Measurements from ENCODE around the gene SPIB. TPM values are rescaled to one million over a fixed set of nuclear protein-coding genes. Genes with fewer than 3 reads are reported as not detected.

The SPIB gene
- polyA plus RNA-seq, 1 donor (not counting 4 experiments of a cell fraction or from before 2014, with no cell fraction given): not detected

GRCh38 chr19:50392759-50393158 is 26.0 kb upstream of the SPIB start:
- Histone ChIP-seq H3K79me2 (ENCODE audit: control insufficient read depth, insufficient read depth, low read length) (peaks cover 32% of the 10 kb centered on the region), H3K36me3 (ENCODE audit: control insufficient read depth in 2 of 2, extremely low read depth in 1 of 2, insufficient read depth in 2 of 2, low read length in 2 of 2) (peaks cover 0 to 9% of the 10 kb centered on the region in 2 experiments), H3K9me1 (ENCODE audit: control insufficient read depth, extremely low read depth, insufficient read depth, low read length) (no peaks in the 10 kb centered on the region), H3K4me1 (ENCODE audit: control insufficient read depth, extremely low read depth, insufficient read depth, low read length) (no peaks in the 10 kb centered on the region), H3K27me3 (ENCODE audit: control insufficient read depth, extremely low read depth, insufficient read depth, low read length) (no peaks in the 10 kb centered on the region), H3K9ac (ENCODE audit: control insufficient read depth, extremely low read depth, insufficient read depth, low read length) (no peak overlapping the region), H2AFZ (ENCODE audit: control insufficient read depth, low read length) (no peak overlapping the region), H3K4me3 (ENCODE audit: control insufficient read depth in 2 of 3, extremely low read depth in 1 of 3, insufficient read depth in 2 of 3, low read depth in 1 of 3, low read length in 3 of 3) (no peak overlapping the region), H3K27ac (ENCODE audit: control insufficient read depth, insufficient read depth, low read length) (no peak overlapping the region), H3K4me2 (ENCODE audit: control insufficient read depth, extremely low read depth, insufficient read depth, low read depth, low read length) (no peak overlapping the region), H3K9me3 (ENCODE audit: control insufficient read depth, low read depth, low read length) (no peaks in the 10 kb centered on the region), H4K20me1 (ENCODE audit: control insufficient read depth, extremely low read depth, insufficient read depth, low read length) (no peaks in the 10 kb centered on the region)
- TF ChIP-seq, protein P1, sequence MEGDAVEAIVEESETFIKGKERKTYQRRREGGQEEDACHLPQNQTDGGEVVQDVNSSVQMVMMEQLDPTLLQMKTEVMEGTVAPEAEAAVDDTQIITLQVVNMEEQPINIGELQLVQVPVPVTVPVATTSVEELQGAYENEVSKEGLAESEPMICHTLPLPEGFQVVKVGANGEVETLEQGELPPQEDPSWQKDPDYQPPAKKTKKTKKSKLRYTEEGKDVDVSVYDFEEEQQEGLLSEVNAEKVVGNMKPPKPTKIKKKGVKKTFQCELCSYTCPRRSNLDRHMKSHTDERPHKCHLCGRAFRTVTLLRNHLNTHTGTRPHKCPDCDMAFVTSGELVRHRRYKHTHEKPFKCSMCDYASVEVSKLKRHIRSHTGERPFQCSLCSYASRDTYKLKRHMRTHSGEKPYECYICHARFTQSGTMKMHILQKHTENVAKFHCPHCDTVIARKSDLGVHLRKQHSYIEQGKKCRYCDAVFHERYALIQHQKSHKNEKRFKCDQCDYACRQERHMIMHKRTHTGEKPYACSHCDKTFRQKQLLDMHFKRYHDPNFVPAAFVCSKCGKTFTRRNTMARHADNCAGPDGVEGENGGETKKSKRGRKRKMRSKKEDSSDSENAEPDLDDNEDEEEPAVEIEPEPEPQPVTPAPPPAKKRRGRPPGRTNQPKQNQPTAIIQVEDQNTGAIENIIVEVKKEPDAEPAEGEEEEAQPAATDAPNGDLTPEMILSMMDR (optimal IDR thresholded peaks at IDR 0.05 in 1 of 3, IDR thresholded peaks at IDR 0.05 in 1 of 3, conservative IDR thresholded peaks at IDR 0.05 in 1 of 3; ENCODE audit: extremely low read depth in 1 of 3, insufficient read depth in 2 of 3, low read length in 3 of 3): no peak
- no peak for TF ChIP-seq EZH2 (IDR thresholded peaks at IDR 0.05; ENCODE audit: low read length)
- DNase-seq (ENCODE audit: low read depth, low spot score): no peak
- dilution Hi-C loops (cut with MboI; ENCODE audit: extremely low pct_ligation_motif_present, low sequenced_read_pairs): no loop called here
- no peak for FAIRE-seq

GRCh38 chr19:50393589-50393988 is 25.1 kb upstream of the SPIB start:
- no peak overlapping the region for H3K9ac ChIP-seq (ENCODE audit: control insufficient read depth, extremely low read depth, insufficient read depth, low read length)
- TF ChIP-seq EZH2 (IDR thresholded peaks at IDR 0.05; ENCODE audit: low read length): no peak
- TF ChIP-seq, protein P1 (optimal IDR thresholded peaks at IDR 0.05 in 1 of 3, IDR thresholded peaks at IDR 0.05 in 1 of 3, conservative IDR thresholded peaks at IDR 0.05 in 1 of 3; ENCODE audit: extremely low read depth in 1 of 3, insufficient read depth in 2 of 3, low read length in 3 of 3): no peak
- H3K9me1 ChIP-seq (ENCODE audit: control insufficient read depth, extremely low read depth, insufficient read depth, low read length): no peaks in the 10 kb centered on the region
- H3K4me1 ChIP-seq (ENCODE audit: control insufficient read depth, extremely low read depth, insufficient read depth, low read length): no peaks in the 10 kb centered on the region
- H3K36me3 ChIP-seq (ENCODE audit: control insufficient read depth in 2 of 2, extremely low read depth in 1 of 2, insufficient read depth in 2 of 2, low read length in 2 of 2): peaks cover 0 to 6% of the 10 kb centered on the region in 2 experiments
- H2AFZ ChIP-seq (ENCODE audit: control insufficient read depth, low read length): no peak overlapping the region
- no peak overlapping the region for H3K4me3 ChIP-seq (ENCODE audit: control insufficient read depth in 2 of 3, extremely low read depth in 1 of 3, insufficient read depth in 2 of 3, low read depth in 1 of 3, low read length in 3 of 3)
- no peaks in the 10 kb centered on the region for H3K27me3 ChIP-seq (ENCODE audit: control insufficient read depth, extremely low read depth, insufficient read depth, low read length)
- no peak overlapping the region for H3K4me2 ChIP-seq (ENCODE audit: control insufficient read depth, extremely low read depth, insufficient read depth, low read depth, low read length)
- H3K9me3 ChIP-seq (ENCODE audit: control insufficient read depth, low read depth, low read length): no peaks in the 10 kb centered on the region
- no peak for FAIRE-seq
- peaks cover 30% of the 10 kb centered on the region for H3K79me2 ChIP-seq (ENCODE audit: control insufficient read depth, insufficient read depth, low read length)
- dilution Hi-C loops (cut with MboI; ENCODE audit: extremely low pct_ligation_motif_present, low sequenced_read_pairs): no loop called here
- no peaks in the 10 kb centered on the region for H4K20me1 ChIP-seq (ENCODE audit: control insufficient read depth, extremely low read depth, insufficient read depth, low read length)
- H3K27ac ChIP-seq (ENCODE audit: control insufficient read depth, insufficient read depth, low read length): no peak overlapping the region
- DNase-seq (ENCODE audit: low read depth, low spot score): no peak
